Hematopoietic multipotent progenitor cell treated with erythropoietin and hydrocortisone succinate and interleukin-3 and kit ligand, for 4 days (in vitro differentiated cells): ENCODE measurements around the gene LYL1.
"Not testable (repeated sequence)": the region's sequence is repeated elsewhere in the genome, so short reads cannot be mapped to it uniquely, and the experiment has no call there.

ENCODE experiments used
- DNase-seq: peaks from one replicate; pipeline ENCODE4 v3.0.0-alpha.2; 2015

The LYL1 gene

DNA sequence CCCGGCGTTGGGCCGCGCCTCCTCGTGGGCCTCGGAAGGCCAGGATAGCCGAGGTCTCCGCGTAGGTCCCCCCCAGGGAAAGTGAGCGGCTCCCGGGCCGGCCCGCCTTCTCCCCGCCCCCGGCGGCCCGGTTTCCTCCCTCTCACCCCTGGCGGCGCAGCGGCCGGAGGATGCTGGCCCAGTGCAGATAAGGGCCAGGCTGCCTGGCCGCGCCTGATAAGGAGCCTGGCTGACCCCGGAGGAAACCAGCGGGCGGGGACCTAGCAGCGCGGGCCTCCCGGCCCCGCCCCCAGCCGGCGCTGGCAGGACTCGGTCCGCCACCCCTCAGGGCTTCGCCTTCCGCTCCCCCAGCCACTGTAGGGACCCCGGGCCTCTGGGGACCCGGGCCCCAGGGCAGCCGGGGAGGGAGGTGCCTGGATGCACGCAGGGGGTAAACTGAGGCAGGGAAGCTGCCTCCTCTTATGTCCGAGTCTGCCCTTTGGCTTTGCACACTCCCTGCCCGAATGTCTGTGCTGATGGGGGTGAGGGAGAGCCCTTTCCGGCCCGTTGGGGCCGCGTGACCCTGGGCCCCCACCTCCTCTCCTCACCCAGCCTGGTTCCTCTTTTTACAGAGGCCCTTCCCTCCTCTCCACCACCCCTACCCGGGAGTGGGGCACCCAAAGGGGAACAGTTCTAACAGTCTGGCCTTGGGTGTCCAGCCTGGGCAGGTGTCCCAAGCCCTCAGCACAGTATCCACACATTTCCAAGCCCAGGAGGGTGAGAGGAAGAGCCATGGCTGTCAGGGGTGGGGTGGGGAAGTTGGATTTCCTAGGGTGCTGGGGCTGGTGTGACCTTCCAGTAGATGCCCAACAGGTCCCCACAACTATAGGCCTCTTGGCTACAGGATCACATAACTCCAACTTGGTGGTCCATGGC, at the start of gene LYL1:
Gene LYL1, minus strand, starts transcription at position 193 of the 915 bp plus-strand sequence. CDS start 1,687 bp downstream, outside the sequence.
- DNase-seq = peak; percentile 99

- DNase-seq = peak; percentile 98
Measured at GRCh38 chr19:13151605-13152355, 49.1 kb upstream of the LYL1 start.

GRCh38 chr19:13150931-13151604, 48.4 kb upstream of the LYL1 start:
- DNase-seq = peak; percentile 52

DNA sequence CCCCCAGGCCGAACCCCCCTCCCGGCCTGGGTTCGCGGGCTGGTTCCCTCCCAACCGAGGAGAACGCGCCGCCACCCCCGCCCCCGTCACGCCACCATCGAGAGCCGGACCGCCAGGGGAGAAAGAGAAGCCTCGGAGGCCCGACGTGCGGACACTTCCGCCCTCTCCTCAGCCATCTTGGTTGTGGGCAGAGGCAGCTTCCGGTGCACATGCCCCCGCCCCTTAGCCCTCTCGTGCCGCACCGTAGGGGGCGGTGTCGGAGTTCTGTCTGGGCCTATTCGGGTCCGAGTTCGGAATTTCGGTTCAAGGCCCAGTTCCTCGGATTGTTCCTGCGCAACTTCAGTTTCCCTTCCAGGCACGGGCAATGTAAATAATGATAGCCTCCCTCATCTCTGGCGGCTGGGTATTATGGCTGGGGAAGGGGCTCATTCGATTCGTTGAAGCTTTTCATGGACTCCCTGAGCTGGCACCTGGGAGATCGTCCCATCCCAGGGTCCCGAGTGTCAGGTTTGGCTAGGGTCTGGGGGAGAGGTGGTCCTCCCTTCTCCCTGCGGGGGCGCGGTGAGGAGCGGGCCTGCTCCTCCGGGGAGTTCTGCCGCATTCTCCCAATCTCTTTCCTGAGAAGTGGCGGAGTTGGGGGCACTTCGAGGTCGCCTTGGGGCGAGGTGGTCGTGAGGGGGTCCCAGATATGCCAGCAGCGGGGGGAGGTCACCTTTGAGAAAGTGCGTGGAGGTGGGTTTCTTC, 47.7 kb upstream of the LYL1 start, which contains the start of the genes IER2 and STX10:
Gene IER2, plus strand, starts transcription at position 225 of the 744 bp plus-strand sequence. CDS start 2,776 bp downstream, outside the sequence.
Gene STX10, minus strand, starts transcription at position 189 of the 744 bp plus-strand sequence. CDS start 202 bp downstream, outside the sequence.
- peak; percentile 98 for DNase-seq

GRCh38 chr19:13149628-13150186, 47.0 kb upstream of the LYL1 start:
- DNase-seq = peak; percentile 79

GRCh38 chr19:13149173-13149627, 46.5 kb upstream of the LYL1 start:
- DNase-seq = not testable (repeated sequence)

DNA sequence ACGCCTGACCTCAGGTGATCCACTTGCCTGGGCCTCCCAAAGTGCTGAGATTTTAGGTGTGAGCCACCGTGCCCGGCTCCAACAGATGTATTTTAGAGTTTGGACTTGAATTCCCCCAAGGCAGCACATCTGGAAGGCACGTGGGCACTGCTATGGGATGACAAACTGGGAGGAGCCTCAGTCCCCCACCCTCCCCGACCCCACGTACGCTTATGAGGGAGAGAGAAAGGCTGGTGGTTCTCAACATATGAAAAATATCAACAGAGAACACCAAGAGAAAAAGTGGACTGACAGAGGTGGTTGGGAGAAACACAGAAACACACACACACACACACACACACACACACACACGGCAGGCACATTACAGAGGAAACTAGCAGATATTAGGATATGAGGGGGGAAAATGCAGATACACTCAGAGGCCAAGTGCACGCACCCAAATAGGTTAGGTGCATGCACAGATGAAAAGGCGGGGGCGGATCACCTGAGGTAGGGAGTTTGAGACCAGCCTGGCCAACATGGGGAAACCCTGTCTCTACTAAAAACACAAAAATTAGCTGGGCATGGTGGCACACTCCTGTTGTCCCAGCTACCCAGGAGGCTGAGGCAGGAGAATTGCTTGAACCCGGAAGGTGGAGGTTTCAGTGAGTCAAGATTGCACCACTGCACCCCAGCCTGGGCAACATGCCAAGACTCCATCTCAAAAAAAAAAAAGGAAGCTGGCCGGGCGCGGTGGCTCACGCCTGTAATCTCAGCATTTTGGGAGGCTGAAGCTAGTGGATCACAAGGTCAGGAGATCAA, 44.3 kb upstream of the LYL1 start:
- peak; percentile 82 for DNase-seq

DNA sequence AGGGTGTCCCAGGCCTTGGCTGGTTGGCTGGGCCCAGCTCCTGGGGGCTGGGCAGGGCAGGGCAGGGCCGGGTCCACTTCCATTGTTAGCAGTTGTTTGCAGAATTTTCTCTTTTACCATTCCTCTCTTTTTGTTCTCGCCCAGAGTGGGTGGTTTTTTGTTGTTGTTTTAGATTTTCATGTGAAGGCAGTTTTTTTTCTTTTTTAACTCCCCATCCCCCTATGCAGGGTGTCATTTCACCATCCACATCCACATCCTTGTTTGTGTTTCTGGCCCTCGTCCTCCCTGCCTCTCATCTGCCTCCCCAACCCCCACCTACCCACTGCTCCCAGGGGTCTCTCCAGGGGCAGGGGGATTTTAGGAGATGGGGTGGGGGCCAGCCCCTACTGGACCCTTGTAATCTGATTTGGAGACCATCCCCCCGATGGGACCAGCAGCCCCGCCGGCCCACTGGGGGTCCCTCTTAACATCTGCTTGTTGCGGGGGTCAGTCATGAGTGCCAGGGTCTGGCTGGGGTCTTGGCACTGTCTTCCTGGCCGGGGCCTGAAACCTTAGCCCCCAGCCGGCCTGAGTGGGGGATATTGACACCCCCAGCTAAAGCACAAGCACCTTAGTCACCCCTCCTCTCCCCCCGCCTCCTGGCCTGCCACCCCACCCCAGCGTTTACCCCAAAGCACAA, 37.1 kb upstream of the LYL1 start:
- no peak for DNase-seq

DNA sequence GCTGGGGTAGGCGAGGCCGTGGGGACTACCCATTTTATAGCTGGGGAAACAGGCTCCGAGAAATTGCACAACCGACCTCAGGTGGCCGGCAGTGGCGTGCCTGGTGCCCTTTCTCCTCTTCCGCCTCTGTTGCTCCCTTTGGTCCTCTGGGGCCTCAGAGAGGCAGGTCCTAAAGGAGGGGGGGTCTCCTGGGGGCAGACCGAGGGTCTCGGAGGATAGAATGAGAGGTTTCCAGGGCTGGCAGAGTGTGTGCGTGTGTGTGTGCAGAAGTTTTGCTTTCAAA, 36.2 kb upstream of the LYL1 start:
- DNase-seq = no peak

- no peak for DNase-seq
Measured at GRCh38 chr19:13138171-13138915, 35.7 kb upstream of the LYL1 start.

DNA sequence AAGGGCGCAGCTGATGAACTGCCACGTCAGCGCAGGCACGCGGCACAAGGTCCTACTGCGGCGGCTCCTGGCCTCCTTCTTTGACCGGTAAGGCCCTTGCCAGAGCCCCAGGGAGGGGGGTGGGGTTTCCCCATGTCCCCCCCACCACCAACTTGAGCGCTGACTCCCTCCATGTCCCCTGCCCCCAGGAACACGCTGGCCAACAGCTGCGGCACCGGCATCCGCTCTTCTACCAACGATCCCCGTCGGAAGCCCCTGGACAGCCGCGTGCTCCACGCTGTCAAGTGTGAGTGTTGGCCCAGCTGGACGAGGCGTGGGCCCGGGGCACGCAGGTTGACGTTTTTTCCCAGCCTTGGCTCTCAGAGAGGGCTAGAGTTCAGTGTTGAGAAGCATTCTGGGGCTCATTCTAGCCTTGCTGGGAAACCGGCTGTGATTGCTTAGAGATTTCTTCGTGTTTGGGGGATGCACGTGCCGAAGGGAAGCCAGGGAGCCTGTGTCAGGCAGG, 34.7 kb upstream of the LYL1 start:
- no peak for DNase-seq

DNA sequence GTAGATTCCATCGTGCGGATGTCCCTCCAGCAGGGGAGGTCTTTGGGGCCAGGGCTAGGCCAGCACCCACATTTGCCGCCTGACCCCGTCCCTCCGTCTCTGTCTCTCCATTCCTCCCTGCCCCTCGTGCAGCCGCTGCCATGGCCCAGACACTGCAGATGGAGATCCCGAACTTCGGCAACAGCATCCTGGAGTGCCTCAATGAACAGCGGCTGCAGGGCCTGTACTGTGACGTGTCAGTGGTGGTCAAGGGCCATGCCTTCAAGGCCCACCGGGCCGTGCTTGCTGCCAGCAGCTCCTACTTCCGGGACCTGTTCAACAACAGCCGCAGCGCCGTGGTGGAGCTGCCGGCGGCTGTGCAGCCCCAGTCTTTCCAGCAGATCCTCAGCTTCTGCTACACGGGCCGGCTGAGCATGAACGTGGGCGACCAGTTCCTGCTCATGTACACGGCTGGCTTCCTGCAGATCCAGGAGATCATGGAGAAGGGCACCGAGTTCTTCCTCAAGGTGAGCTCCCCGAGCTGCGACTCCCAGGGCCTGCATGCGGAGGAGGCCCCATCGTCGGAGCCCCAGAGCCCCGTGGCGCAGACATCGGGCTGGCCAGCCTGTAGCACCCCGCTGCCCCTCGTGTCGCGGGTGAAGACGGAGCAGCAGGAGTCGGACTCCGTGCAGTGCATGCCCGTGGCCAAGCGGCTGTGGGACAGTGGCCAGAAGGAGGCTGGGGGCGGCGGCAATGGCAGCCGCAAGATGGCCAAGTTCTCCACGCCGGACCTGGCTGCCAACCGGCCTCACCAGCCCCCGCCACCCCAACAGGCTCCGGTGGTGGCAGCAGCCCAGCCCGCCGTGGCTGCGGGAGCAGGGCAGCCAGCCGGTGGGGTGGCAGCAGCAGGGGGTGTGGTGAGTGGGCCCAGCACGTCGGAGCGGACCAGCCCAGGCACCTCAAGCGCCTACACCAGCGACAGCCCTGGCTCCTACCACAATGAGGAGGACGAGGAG, 32.7 kb upstream of the LYL1 start:
- DNase-seq = no peak

- no peak for DNase-seq
Measured at GRCh38 chr19:13134626-13135025, 32.0 kb upstream of the LYL1 start.

DNA sequence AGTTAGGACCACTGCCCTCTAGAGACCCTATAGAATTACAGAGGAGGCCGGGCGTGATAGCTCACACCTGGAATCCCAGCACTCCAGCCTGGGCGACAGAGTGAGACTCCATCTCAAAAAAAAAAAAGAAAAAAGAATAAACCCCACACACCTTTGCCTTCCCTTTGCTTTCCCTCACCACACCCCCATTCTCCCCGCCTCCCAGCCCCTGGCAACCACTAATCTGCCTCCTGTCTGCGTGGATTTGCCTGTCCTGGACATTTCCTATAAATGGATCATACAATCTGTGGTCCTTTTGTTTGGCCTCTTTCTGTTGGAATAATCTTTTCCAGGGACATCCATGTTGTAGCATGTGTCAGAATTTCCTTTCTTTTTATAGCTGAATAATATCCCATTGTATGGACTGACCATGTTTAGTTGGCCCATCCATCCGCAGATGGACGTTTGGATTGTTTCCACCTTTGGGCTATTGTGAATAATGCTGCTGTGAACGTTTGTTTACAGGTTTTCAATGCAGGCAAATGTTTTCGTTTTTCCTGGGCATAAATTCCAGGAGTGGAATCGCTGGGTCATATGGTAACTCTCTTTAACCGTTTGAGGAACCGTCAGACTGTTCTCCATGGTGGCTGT, 30.7 kb upstream of the LYL1 start:
- no peak for DNase-seq

DNA sequence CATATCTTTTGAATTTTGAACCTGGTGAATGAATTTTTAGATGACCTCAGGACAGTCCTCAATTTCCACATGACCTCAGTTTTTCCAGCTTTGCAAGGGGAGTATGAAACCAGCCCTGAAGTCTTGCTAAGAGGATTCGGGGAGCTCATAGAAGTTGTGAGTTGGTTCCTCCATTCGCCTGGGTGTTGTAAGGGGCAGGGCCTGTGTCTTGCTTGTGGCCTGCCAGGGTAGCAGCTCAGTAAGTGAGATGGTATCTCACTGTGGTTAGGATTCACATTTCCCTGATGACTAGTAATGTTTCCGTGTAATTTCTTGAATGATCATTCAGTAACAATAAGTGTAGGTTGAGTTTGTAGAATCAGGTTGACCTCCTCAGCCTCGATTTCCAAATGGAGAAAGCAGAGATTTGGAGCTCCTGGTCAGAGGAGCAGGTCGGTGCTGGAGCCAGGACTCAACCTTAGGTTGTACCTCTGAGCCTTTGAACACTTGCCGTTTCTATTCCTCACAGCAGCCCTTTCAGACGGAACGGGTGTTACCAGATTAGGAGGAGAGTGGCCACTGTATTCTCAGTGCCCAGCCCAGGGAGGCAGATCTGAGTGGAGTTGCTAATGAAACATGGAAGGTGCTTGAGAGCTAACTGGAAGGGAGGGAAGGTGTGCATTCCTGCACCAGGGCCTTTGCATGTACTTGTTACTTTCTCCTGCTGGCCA, 30.0 kb upstream of the LYL1 start:
- DNase-seq = peak; percentile 92

DNA sequence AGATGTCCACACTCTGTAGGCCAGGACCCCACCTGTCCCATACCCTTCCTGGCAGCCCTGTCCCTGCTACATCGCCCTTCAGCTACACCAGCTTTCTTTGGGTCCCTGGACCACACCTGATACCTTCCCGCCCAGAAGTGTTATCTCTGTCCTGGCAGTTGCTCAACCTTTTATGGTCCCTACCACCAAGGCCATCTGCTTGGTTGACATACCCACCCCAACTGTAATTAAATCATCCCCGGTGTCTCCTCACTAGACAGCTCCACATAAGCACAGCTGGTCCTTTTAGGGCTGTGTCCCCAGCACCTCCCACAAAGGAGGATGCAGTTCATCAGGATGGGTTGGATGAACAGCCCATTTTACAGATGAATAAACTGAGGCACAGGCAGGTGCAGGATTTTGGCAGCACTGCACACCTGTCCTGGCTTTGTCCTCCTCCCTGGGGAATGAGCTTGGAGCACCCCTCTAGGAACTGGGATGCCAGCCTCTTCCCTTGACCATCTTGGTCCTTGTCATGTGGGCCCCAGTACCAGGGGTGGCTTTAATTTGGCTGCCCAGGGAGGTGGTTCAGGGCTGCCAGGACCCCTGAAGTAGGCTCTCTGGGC, 28.3 kb upstream of the LYL1 start:
- DNase-seq = no peak

- DNase-seq = no peak
Measured at GRCh38 chr19:13129384-13129783, 26.7 kb upstream of the LYL1 start.
